Right hindlimb (tissue), 1 donor: ENCODE results near the gene TCHP.
A peak's percentile ranks its signal among the peaks of the same experiment; 100 is the strongest.
"Not testable (repeated sequence)": the region's sequence is repeated elsewhere in the genome, so short reads cannot be mapped to it uniquely, and the experiment has no call there.

Experiments used
- DNase-seq: peaks from one replicate; pipeline ENCODE4 v3.0.0-alpha.2; 2018

TCHP gene

DNA sequence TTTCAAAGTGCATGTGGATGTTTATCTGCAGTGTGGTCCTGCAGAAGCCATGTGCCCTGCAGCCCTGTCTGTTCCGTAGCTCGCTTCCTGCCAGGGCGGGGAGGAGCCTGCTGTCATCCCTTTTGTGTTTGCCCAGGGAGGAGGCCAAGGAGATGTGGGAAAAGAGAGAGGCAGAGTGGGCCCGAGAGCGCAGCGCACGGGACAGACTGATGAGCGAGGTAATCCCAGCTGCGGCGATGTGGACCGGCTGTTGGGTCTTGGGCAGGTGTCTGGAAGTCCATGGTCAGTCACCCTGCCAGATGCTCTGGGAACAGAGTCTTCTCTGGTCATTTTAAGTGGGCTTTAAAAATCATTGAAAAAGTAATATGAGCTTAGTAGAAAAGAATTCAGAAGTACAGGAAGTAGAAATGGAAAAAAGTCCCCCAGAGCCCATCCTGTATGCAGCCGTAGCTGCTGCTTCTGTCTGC is 12.8 kb downstream of the TCHP start:
- DNase-seq, result peak; percentile 71

DNA sequence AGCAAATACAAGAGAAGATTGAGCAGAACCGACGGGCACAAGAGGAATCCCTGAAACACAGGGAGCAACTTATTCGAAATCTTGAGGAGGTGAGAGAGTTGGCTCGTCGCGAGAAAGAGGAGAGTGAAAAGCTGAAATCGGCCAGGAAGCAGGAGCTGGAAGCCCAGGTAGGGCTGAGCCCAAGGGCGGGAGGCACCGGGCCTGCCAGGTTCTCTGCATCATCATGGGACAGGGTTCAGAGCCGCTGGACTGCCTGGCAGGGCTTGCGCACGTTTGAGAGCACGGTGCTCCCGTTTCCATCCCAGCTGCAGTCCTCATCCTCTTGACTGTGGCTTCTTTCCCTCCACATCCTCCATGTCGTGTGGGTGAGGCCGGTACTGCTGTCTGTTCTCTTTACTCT is 14.4 kb downstream of the TCHP start:
- no peak for DNase-seq

DNA sequence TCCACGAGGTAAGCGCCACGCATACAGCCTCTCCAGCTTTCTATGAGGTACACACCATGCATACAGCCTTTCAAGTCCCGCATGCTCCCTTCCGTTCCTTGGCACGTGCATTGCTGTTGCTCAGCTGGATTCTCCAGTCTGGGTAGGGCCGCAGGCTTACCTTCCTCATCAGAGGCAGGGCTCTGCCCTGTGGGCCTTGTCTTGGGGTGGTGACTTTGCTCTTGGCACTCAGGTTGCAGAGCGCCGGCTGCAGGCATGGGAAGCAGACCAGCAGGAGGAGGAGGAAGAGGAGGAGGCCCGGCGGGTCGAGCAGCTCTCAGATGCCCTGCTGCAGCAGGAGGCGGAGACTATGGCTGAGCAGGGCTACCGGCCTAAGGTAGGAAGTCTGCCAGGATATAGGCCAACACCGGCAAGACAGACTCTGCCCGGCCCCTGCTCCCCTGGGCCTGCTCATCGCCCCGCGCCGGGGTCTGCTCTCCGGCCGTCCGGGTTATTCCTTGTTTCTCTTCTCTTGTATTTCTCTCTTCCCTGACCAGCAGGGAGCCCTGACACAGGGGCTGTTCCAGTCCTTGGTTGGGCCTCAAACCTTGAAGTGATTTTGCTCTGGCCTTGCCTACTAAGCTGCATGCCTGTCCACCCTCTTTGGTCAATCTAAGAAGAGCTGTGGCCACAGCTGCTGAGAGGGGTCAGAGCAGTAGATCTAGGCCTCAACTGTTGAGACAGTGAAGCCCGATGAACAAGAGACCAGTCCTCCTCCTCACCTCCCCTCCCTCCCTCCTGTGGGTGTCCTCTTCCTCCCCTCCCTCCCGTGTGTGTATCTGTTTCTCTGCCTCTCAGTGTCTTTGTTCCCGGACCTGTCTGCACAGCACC is 15.3 kb downstream of the TCHP start:
- no peak for DNase-seq

GRCh38 chr12:109916045-109916444 is 16.0 kb downstream of the TCHP start:
- no peak for DNase-seq

- no peak for DNase-seq
These were observed 19.4 kb downstream of the TCHP start for GRCh38 chr12:109919456-109919855.

DNA sequence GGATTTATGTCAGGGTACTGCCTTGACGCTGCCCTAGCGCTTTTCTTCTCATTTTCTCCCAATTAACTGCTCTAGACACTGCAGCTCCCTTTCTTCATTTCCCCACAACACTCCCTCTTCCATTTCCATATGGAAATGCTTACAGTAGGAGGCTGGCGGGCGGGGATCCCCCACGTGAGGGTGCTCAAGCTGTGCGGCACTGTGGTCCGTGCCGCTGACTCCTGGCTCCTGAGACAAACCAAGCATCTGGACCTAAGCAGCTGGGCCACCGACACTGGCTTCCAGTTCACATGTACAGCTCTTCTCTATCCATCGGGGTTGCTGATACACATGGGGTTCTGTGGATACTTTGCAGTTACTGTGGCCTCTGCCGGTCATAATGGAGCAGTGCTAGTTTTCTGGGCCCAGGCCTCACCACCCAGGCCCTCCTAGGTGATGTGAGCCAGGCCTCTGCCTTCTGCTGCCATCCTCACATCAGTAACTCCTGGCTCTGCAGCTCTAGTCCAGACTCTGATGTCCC is 20.2 kb downstream of the TCHP start:
- DNase-seq, result no peak

GRCh38 chr12:109921982-109922381 is 21.9 kb downstream of the TCHP start:
- DNase-seq, result no peak

DNA sequence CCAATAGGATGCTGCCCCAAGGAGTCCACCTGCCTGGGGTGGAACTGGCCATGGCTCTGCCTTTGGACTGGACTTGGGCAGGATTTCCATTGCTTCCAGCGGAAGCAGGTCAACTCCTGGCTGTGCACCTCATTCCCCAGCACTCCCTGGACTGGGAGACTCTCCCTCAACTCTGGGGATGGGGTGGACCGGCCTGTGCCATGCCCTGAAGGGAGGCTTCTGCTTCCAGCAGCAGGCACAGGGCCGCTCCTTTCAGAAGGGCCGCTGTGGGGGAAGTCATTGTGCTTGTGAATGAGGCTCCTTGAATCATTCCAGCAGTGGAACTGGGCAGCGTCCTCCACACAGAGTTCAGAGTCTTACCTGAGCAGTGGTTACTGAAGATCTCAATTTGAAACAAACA is 23.0 kb downstream of the TCHP start:
- DNase-seq, result no peak

DNA sequence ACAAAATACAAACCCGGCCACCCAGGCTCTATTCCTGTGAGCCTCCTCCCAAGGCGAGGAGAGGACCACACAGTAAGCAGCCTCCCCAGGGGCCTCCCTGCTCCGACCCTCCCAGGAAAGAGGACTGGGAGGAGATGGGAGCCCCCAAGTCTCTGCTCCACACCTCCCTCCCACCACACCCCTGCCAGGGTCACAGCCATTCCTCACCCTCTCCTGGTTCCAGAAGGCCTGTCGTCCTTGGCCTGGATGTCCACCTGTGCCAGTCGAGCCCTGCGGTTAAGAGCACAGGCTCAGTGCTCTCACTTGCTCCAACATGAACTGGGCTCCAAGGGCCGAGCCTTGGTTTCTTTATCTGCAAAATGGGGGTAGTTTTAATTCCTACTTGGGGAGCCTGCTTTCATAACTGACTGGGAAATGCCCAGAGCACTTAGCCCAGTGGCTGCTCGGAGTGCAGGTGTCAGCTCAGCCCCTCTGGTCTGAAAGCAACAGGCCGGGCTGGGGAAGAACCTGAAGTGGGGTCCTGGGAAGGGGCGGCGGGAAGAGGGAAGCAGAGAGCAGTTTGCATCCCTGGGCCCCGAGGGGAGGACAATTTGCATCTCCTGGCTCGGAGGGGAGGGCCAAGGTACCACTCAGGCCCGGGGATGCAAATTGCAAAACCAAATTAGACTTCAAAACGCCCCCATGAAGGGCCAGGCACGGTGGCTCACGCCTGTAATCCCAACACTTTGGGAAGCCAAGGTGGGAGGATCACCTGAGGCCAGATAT is 23.6 kb downstream of the TCHP start:
- DNase-seq, result no peak

GRCh38 chr12:109925185-109925840 is 25.2 kb downstream of the TCHP start:
- no peak for DNase-seq

GRCh38 chr12:109926016-109926415 is 25.9 kb downstream of the TCHP start:
- DNase-seq, result peak; percentile 58

- DNase-seq, result no peak
These were observed 26.6 kb downstream of the TCHP start for GRCh38 chr12:109926488-109927210.

- DNase-seq, result no peak
These were observed 27.5 kb downstream of the TCHP start for GRCh38 chr12:109927622-109928021.

DNA sequence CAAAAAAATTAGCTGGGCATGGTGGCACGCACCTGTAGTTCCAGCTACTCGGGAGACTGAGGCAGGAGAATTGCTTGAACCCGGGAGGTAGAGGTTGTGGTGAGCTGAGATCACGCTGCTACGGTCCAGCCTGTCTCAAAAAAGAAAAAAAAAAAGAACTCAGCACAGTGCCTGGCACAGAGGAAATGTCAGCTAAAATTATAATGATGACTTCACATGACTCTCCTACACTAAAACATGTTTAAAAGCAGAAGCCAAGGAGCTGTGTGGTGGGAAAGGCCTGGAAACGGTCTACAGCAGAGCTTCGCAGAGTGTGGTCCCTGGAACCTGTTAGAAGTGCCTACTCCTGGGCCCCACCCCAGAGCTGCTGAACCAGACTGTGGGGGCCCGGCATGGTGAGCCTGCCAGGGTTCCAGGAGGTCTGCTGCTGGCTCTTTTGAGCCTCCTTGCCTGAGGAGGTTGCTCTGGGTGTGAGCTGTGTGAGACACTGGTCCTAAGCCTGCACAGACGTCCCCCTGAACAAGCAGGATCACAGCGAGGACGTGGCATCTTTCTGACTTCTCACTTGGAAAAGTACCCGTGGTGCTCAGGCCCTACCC is 28.1 kb downstream of the TCHP start:
- no peak for DNase-seq

DNA sequence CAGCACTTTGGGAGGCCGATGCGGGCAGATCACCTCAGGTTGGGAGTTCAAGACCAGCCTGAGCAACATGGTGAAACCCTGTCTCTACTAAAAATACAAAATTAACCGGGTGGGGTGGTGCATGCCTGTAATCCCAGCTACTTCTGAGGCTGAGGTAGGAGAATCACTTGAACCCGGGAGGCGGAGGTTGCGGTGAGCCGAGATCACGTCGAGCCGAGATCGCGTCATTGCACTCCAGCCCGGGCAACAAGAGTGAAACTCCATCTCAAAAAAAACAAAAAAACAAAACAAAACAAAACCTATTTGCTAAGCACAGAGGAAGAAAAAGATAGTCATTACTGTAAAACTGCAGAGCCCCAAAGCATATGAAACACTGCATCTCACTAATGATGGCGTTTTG is 29.3 kb downstream of the TCHP start:
- not testable (repeated sequence) for DNase-seq

GRCh38 chr12:109930028-109930800 is 30.1 kb downstream of the TCHP start:
- no peak for DNase-seq

- no peak for DNase-seq
These were observed 31.1 kb downstream of the TCHP start for GRCh38 chr12:109931143-109931542.

- peak; percentile 47 for DNase-seq
These were observed 32.9 kb downstream of the TCHP start for GRCh38 chr12:109932878-109933503.

GRCh38 chr12:109934026-109934425 is 34.0 kb downstream of the TCHP start:
- no peak for DNase-seq

GRCh38 chr12:109937371-109937770 is 37.3 kb downstream of the TCHP start:
- DNase-seq, result no peak

DNA sequence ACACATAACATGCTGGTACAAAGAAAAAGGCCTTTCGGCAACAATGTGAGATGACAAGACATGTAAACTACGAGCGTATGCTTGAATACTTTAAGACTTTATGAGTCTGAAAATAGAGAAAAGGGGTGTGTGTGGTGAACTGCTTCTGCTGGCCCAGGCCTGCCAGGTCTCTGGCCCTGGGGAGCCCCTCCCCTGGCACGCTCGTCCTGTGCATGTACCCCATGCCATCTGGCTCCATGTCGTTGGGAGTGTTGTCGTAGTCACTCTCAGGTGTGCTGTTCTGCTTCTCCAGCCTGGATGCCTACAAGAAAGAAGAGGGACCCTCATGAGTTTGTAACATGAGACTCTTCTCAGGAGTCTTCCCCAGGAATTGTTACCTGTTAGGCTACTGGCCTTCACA is 38.9 kb downstream of the TCHP start:
- no peak for DNase-seq
